ENCODE measurements around the gene SCARF2.

Gene SCARF2

DNA sequence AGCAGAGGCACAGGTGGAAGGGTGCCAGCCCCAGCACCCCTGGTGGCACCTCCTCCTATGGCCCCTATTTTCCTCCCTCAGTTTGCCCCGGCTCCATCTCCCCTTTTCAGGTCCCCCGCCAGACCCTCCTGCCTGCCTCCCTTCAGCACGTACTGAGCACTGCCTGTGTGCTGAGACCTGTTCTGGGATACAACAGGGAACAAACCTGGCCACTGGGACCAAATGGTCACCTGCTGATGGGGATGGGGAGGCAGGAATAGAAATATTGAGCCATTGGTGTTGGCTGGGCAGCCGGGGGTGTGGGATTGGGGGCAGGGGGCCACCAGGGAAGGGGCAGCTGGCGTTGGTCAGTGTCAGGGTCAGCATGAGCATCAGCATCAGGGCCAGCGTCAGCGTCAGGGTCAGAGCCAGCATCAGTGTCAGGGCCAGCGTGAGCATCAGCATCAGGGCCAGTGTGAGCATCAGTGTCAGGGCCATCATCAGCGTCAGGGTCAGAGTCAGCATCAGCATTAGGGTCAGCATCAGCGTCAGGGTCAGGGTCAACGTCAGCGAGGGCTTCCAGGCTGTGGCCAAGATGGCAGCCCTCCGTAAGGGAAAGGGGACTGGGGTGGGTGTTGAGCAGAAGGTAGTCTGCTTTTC, 36.1 kb downstream of the SCARF2 start:
- DNase-seq (ENCODE audit: low spot score) = no peak
- in situ Hi-C loops (cut with MboI; ENCODE audit: low sequenced_read_pairs, unreplicated experiment) = no loop called here
- TF ChIP-seq, protein P1, sequence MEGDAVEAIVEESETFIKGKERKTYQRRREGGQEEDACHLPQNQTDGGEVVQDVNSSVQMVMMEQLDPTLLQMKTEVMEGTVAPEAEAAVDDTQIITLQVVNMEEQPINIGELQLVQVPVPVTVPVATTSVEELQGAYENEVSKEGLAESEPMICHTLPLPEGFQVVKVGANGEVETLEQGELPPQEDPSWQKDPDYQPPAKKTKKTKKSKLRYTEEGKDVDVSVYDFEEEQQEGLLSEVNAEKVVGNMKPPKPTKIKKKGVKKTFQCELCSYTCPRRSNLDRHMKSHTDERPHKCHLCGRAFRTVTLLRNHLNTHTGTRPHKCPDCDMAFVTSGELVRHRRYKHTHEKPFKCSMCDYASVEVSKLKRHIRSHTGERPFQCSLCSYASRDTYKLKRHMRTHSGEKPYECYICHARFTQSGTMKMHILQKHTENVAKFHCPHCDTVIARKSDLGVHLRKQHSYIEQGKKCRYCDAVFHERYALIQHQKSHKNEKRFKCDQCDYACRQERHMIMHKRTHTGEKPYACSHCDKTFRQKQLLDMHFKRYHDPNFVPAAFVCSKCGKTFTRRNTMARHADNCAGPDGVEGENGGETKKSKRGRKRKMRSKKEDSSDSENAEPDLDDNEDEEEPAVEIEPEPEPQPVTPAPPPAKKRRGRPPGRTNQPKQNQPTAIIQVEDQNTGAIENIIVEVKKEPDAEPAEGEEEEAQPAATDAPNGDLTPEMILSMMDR (IDR thresholded peaks at IDR 0.05; ENCODE audit: borderline replicate concordance, control extremely low read depth, extremely low read depth, insufficient read depth, missing control alignments) = no peak

- no peak for DNase-seq (ENCODE audit: low spot score)
- in situ Hi-C loops (cut with MboI; ENCODE audit: low sequenced_read_pairs, unreplicated experiment) = no loop called here
- TF ChIP-seq, protein P1 (IDR thresholded peaks at IDR 0.05; ENCODE audit: borderline replicate concordance, control extremely low read depth, extremely low read depth, insufficient read depth, missing control alignments) = no peak
Observed at GRCh38 chr22:20400606-20401375, 36.8 kb downstream of the SCARF2 start.

DNA sequence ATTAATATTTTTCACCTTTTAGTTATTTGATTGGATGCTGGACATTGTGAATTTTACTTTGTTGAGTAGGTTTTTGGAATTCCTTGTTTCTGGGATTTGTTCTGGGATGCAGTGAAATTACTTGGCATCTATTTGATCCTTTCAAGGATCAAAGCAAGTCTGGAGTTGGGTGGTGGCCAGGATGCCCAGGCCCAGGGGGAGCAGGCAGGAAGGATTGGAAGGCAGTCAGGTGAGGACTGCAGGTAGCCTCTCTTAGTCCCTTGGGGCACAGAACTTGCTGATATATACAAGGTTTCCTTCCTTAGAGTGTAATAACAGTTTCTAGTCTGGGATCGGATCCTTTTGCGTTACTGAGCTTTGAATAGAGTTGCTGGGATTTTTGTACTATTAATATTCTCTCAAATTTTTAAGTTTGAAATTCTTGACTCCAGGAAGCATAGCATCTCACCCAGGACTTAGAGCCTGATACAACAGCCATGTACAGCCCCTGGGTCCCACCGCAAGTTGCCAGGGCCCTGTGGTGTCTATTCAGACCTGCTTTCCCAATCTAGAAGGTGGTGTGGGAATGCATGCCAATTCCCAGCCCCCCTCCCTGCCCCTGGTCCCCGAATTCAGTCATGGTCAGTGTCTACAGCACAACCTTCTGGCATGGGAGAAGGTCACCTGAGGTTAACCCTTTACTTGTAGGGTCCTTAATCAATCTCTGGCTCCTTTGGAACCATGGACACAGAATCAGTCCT, 37.6 kb downstream of the SCARF2 start:
- TF ChIP-seq, protein P1 (IDR thresholded peaks at IDR 0.05; ENCODE audit: borderline replicate concordance, control extremely low read depth, extremely low read depth, insufficient read depth, missing control alignments) = no peak
- in situ Hi-C loops (cut with MboI; ENCODE audit: low sequenced_read_pairs, unreplicated experiment) = no loop called here
- DNase-seq (ENCODE audit: low spot score) = no peak

GRCh38 chr22:20398420-20398819, 39.2 kb downstream of the SCARF2 start:
- TF ChIP-seq, protein P1 (IDR thresholded peaks at IDR 0.05; ENCODE audit: borderline replicate concordance, control extremely low read depth, extremely low read depth, insufficient read depth, missing control alignments) = no peak
- in situ Hi-C loops (cut with MboI; ENCODE audit: low sequenced_read_pairs, unreplicated experiment) = no loop called here
- no peak for DNase-seq (ENCODE audit: low spot score)

GRCh38 chr22:20397498-20397897, 40.1 kb downstream of the SCARF2 start:
- no peak for DNase-seq (ENCODE audit: low spot score)
- TF ChIP-seq, protein P1 (IDR thresholded peaks at IDR 0.05; ENCODE audit: borderline replicate concordance, control extremely low read depth, extremely low read depth, insufficient read depth, missing control alignments) = no peak
- in situ Hi-C loops (cut with MboI; ENCODE audit: low sequenced_read_pairs, unreplicated experiment) = no loop called here

GRCh38 chr22:20396639-20397038, 41.0 kb downstream of the SCARF2 start:
- TF ChIP-seq, protein P1 (IDR thresholded peaks at IDR 0.05; ENCODE audit: borderline replicate concordance, control extremely low read depth, extremely low read depth, insufficient read depth, missing control alignments) = no peak
- in situ Hi-C loops (cut with MboI; ENCODE audit: low sequenced_read_pairs, unreplicated experiment) = no loop called here
- DNase-seq (ENCODE audit: low spot score) = no peak
